SJSA1 (cell line): ENCODE data around the gene LIPA. TPM values are rescaled to one million over a fixed set of nuclear protein-coding genes. Genes with fewer than 3 reads are reported as not detected.
A peak's percentile ranks its signal among the peaks of the same experiment; 100 is the strongest.
"Not testable (repeated sequence)": the region's sequence is repeated elsewhere in the genome, so short reads cannot be mapped to it uniquely, and the experiment has no call there.

ENCODE experiments used
- DNase-seq, 2 experiments: peaks; one replicate each; pipeline ENCODE4 v3.0.0-alpha.2; 2015 to 2020; ENCODE audit warnings: low spot score in 2 of 2, low read depth in 1 of 2
- H3K27ac ChIP-seq: fragments of 250-450 bp; sonication (Bioruptor Pico); 2 replicates; pipeline ENCODE4 v1.5.1; 2020; ENCODE audit warnings: mild to moderate bottlenecking, moderate library complexity
- H3K27me3 ChIP-seq: fragments of 250-450 bp; sonication (Bioruptor Pico); replicated peaks from 2 replicates; pipeline ENCODE4 v1.5.1; 2020; ENCODE audit warnings: mild to moderate bottlenecking, moderate library complexity
- H3K36me3 ChIP-seq: fragments of 250-450 bp; sonication (Bioruptor Pico); 2 replicates; pipeline ENCODE4 v1.5.1; 2020; ENCODE audit warnings: mild to moderate bottlenecking
- H3K4me1 ChIP-seq: fragments of 250-450 bp; sonication (Bioruptor Pico); replicated peaks from 2 replicates; pipeline ENCODE4 v1.6.1; 2021; ENCODE audit warnings: mild to moderate bottlenecking
- H3K4me3 ChIP-seq: fragments of 250-450 bp; sonication (Bioruptor Pico); 2 replicates; pipeline ENCODE4 v1.5.1; 2020; ENCODE audit warnings: mild to moderate bottlenecking
- H3K9me3 ChIP-seq: fragments of 250-450 bp; sonication (Bioruptor Pico); replicated peaks from 2 replicates; pipeline ENCODE4 v1.5.1; 2020; ENCODE audit warnings: mild to moderate bottlenecking
- total RNA-seq: library from RNA; depleted of rRNA; stranded (reverse); fragments of >200 nt; shearing (Covaris generic); gene quantifications from 2 replicates; pipeline ENCODE4 v1.2.3, GENCODE V29; 2014

Gene LIPA
- total RNA-seq, 1 experiment from 2014 or later, result 55.8 TPM

DNA sequence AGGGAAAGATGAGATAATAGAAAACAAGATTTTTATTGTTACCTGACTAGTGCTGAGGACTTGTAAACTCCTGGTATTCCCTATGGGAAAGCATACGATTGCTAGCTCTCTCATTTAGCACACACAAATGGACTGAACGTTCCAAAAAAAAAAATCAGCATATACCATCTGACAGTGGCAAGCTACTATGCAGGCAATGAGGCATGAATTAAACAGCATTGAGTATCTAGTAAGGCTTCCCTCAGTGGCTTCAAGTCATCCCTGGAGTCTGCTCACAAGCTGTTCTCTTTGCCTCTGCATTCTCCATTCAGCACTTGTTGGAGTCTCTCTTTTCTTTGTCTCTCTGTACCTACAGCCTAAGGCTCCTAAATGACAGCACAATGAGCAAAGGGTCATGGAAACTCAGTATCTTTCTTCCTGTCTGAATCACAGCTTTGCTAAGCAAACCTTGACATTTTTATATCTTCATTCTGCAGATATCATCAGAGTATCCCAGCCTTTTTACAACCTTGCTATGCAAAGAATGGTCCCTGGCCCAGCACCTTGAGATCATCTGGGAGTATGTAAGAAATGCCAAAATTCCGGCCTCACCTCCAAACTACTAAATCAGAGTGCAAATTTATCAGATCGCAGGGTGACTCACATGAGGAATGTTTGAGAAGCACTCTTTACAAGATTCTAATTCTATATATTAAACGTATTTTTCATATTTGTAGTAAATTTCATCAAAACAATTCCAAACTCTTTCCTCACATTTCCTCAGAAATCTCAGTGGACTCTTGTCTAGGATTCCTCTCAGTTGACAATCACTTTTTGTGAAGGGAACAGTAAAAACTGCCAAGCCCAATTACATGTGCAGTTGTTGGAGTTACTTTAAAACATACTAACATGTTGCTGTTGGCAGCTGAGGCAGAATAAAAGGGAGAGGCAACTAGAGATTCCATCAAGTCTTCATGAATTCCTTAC is 10.8 kb upstream of the LIPA start:
- H3K27ac ChIP-seq, result no peak overlapping the region

DNA sequence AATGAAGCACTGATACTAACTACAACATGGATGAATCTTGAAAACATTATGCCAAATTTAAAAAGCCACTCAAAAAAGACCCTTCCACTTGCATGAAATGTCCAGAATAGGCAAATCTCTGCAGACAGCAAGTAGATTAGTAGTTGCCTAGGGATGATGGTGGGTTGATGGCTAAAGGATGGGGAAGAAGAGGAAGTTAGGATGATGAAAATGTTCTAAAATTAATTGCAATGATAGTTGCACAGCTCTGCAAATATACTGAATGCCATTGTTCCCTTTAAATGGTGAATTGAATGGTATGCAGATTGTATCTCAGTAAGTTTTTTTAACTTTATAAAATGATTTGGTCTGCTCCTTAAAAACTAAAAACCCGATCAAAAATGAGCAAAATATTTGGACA is 7.3 kb upstream of the LIPA start:
- H3K4me1 ChIP-seq, result peaks cover 10% of the 10 kb centered on the region
- no peak for DNase-seq
- H3K4me3 ChIP-seq, result no peak overlapping the region
- H3K27ac ChIP-seq, result no peak overlapping the region
- no peaks in the 10 kb centered on the region for H3K36me3 ChIP-seq
- no peaks in the 10 kb centered on the region for H3K9me3 ChIP-seq
- H3K27me3 ChIP-seq, result 0 out of 2 replicates have a peak, but pooled peaks cover 2% of the 10 kb centered on the region

More for the DNA sequence above, 10.8 kb upstream of the LIPA start:
- no peak overlapping the region for H3K4me3 ChIP-seq
- no peak for DNase-seq
- H3K36me3 ChIP-seq, result no peaks in the 10 kb centered on the region
- H3K9me3 ChIP-seq, result no peaks in the 10 kb centered on the region
- 0 out of 2 replicates have a peak, but pooled peaks cover 2% of the 10 kb centered on the region for H3K27me3 ChIP-seq
- H3K4me1 ChIP-seq, result peaks cover 10% of the 10 kb centered on the region

DNA sequence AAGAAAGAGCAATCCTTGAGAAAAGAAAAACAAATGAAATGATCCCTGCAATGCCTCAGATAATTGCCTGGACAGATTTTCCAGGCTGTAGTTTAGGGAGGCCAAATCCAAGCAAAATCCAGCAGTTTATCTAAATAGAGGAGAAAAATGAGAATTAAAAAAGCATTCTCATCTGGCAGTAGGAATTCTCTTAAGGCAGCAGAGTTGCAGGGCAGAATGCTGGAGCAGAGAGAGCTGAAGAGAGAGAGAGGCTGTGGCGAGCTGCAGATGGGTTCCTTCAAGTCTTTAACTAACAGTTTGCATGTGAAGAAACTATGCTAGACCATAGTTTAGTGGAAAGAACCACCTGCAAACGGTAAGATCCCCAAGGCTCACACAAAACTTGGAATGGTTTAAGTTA is 6.0 kb upstream of the LIPA start:
- Histone ChIP-seq H3K36me3 (no peaks in the 10 kb centered on the region), H3K9me3 (no peaks in the 10 kb centered on the region), H3K4me1 (peaks cover 10% of the 10 kb centered on the region), H3K27ac (no peak overlapping the region), H3K4me3 (no peak overlapping the region), H3K27me3 (0 out of 2 replicates have a peak, but pooled peaks cover 2% of the 10 kb centered on the region)
- no peak for DNase-seq

DNA sequence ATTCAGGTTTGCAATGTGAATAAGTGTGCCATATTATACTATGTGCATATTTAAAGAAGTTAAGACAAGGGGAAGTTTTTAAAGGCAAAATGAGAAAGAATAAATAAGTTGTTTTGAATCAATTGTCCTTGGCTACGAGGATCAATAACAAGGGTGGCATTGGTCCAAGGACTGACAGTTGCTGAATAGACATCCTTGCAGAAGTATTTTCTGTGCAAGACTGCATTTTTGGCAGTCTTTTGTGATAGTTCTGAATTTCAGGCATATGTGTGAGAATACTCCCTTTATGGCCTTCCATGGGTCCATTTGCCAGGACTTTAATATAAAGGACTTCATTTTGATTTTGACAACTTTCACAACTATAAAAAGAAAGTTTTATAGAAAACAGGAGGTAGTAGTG is 5.4 kb upstream of the LIPA start:
- H3K4me3 ChIP-seq, result no peak overlapping the region
- H3K4me1 ChIP-seq, result peaks cover 5% of the 10 kb centered on the region
- no peak for DNase-seq
- H3K36me3 ChIP-seq, result no peaks in the 10 kb centered on the region
- 0 out of 2 replicates have a peak, but pooled peaks cover 2% of the 10 kb centered on the region for H3K27me3 ChIP-seq
- no peaks in the 10 kb centered on the region for H3K9me3 ChIP-seq
- H3K27ac ChIP-seq, result no peak overlapping the region

DNA sequence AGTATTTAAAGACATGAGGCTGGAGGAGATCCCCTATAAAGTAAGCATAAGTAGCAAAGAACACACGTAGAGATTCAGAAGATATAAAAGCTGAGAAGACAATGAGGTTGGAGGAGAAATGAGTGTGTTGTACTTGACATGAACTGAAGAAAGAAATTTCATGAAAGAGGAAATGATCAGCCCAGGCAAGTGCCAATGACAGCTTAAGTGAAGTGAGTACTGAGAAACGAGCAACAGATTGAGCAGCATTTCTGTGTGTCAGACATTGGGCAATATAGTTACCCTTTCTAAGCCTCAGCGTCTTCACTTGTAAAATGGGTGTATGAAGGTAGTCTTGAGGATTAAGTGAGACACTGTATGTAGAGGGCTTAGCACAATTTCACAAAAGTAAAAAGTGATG is 4.8 kb upstream of the LIPA start:
- no peak overlapping the region for H3K27ac ChIP-seq
- H3K36me3 ChIP-seq, result no peaks in the 10 kb centered on the region; the same call in 1 of the 2 replicates
- 0 out of 2 replicates have a peak, but pooled peaks cover 2% of the 10 kb centered on the region for H3K27me3 ChIP-seq
- H3K4me3 ChIP-seq, result no peak overlapping the region
- DNase-seq, result no peak
- H3K4me1 ChIP-seq, result peaks cover 6% of the 10 kb centered on the region
- no peaks in the 10 kb centered on the region for H3K9me3 ChIP-seq

DNA sequence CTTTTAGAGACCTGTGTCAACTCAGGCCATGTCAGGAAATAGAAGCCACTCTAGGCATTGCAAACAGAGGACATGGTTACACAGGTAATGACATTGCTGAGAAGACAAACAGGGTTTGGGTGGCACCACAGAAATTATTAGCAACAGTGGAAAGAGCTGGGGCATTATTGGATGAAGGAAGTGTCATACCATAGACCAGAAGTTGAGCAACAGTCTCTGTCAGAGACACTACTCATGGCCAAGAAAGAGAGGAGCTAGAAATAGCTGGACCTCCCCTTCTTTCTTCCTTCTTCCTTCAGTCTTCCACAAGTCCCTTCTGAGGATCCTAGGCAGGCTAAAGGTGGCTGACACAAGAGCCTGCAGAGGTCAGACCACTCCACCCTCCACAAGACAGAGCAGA is 4.2 kb upstream of the LIPA start:
- no peaks in the 10 kb centered on the region; the same call in 1 of the 2 replicates for H3K36me3 ChIP-seq
- H3K4me3 ChIP-seq, result no peak overlapping the region
- H3K27me3 ChIP-seq, result 0 out of 2 replicates have a peak, but pooled peaks cover 2% of the 10 kb centered on the region
- peaks cover 10% of the 10 kb centered on the region for H3K4me1 ChIP-seq
- DNase-seq, result no peak
- no peaks in the 10 kb centered on the region for H3K9me3 ChIP-seq
- H3K27ac ChIP-seq, result no peak overlapping the region

DNA sequence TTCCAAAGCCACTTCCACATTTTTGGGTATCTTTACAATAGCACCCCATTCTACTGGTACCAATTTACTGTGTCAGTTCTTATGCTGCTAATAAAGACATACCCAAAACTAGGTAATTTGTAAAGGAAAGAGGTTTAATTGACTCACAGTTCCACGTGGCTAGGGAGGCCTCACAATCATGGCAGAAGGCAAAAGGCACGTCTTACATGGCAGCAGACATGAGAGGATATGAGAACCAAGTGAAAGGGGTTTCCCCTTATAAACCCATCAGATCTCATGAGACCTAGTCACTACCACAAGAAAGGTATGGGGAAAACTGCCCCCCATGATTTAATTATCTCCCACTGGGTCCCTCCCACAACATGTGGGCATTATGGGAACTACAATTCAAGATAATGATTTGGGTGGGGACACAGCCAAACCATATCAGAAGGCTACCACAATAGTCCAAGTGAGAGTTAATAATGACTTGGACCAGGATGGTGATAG is 3.6 kb upstream of the LIPA start:
- H3K27ac ChIP-seq, H3K27me3 ChIP-seq, DNase-seq, H3K4me3 ChIP-seq, H3K9me3 ChIP-seq, H3K4me1 ChIP-seq, H3K36me3 ChIP-seq: not testable (repeated sequence)

DNA sequence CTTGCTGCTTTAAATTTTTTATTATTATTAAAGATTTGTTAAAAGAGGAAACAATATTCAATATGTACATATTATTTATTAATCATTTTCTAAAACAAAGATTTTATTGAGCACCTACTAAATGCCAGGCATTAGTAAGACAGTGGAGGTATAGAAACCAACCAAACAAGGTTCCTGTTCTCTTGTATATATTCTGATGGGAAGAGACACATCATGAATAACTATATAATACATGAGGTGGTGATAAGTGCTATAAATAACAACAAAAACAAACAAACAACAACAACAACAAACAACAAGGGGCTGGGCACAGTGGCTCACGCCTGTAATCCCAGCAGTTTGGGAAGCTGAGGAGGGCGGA is 630 bp upstream of the LIPA start:
- no peaks in the 10 kb centered on the region for H3K27me3 ChIP-seq
- H3K36me3 ChIP-seq, result no peaks in the 10 kb centered on the region; the same call in 1 of the 2 replicates
- no peak overlapping the region; the same call in 1 of the 2 replicates for H3K4me3 ChIP-seq
- H3K9me3 ChIP-seq, result no peaks in the 10 kb centered on the region
- peaks cover 5% of the 10 kb centered on the region; the same call in 1 of the 2 replicates for H3K4me1 ChIP-seq
- H3K27ac ChIP-seq, result no peak overlapping the region
- DNase-seq, result no peak

DNA sequence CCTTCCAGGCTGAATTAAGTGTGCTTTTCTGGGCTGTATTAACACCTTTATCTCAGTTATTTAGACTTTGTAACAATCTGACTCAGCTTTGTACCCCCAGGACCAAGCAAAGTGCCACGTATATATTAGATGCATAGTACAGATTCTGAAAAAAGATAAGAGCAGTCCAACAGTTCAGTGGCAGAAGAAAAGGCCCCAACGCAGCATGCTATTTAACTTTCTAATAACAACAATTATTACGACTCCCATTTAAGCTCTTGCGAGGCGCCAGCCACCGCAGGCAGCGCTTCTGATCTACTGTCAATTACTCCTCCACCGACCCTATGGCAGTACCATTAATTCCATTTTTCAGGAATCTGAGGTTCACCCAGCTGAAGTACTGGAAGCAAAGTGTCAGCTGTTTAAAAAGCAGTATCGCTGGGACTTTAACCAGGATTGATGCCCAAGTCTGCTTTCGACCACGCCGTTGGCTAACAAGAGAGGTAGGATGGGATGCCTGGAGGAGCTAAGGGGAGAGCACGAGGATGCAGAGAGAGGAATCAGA is 638 bp downstream of the LIPA start:
- Histone ChIP-seq H3K4me3 (peak overlapping the region; percentile 80), H3K27me3 (no peaks in the 10 kb centered on the region), H3K9me3 (no peaks in the 10 kb centered on the region), H3K36me3 (no peaks in the 10 kb centered on the region; the same call in 1 of the 2 replicates), H3K27ac (no peak overlapping the region), H3K4me1 (peaks cover 5% of the 10 kb centered on the region; the same call in 1 of the 2 replicates)
- DNase-seq, result peak in 1 of 2 experiments; percentile 3

DNA sequence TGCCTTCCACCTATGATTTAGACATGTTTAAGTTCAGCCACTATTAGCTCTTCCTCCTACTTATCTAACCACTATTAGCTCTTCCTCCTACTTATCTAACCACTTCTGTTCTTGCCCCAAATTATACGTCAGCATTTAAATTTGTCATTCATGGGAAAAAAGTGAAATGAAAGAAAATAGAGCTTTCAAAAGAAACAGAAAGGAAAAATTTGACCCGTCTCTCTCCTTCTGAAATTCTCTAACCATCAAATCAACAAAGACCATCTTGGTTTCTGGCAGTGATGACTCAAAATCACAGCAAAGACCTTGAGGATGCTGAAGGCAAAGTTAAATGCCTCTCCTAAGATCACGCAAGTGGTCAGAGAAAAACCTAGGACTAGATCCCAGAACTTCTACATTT is 2.6 kb downstream of the LIPA start:
- Histone ChIP-seq H3K27me3 (no peaks in the 10 kb centered on the region), H3K9me3 (no peaks in the 10 kb centered on the region), H3K27ac (no peak overlapping the region), H3K4me1 (peaks cover 5% of the 10 kb centered on the region; the same call in 1 of the 2 replicates), H3K36me3 (no peaks in the 10 kb centered on the region; the same call in 1 of the 2 replicates), H3K4me3 (no peak overlapping the region)
- DNase-seq, result no peak

DNA sequence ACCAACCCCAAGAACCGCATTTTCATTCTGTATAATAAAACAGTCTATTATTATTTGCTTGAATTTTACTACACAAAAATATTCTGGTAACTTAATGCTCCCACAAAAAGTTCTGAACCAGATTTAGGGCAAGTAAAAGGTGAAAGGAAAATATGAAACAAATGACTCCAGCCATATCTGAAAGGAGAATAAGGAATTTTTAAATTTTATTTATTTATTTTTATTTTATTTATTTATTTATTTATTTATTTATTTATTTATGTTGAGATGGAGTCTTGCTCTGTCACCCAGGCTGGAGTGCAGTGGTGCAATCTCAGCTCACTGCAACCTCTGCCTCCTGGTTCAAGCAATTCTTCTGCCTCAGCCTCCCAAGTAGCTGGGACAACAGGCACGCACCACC is 4.0 kb downstream of the LIPA start:
- not testable (repeated sequence) for H3K36me3 ChIP-seq, DNase-seq, H3K4me3 ChIP-seq, H3K27me3 ChIP-seq, H3K9me3 ChIP-seq, H3K27ac ChIP-seq
- H3K4me1 ChIP-seq, result peaks cover 12% of the 10 kb centered on the region

DNA sequence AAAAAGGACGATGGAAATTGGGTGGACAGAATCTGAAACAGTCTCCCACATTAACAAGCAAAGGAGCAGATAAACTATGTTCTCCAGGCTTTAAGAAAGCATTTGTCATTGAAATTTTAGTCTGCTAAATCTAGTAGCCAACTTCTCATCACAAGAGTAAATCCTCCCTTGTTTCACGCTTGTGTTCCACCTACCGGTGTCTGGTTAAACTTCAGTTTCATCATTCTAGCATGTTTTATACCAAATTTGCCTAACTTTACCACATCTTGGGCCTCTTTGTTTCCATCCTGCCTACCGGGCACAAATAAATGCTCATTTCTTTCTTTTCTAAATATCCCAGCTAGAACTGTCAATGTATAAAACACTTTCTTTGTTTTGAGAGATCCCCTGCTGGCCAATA is 5.8 kb downstream of the LIPA start:
- H3K4me1 ChIP-seq, result peaks cover 13% of the 10 kb centered on the region
- H3K27me3 ChIP-seq, result no peaks in the 10 kb centered on the region
- no peak overlapping the region for H3K4me3 ChIP-seq
- H3K36me3 ChIP-seq, result no peaks in the 10 kb centered on the region
- H3K27ac ChIP-seq, result no peak overlapping the region
- DNase-seq, result no peak
- H3K9me3 ChIP-seq, result no peaks in the 10 kb centered on the region

DNA sequence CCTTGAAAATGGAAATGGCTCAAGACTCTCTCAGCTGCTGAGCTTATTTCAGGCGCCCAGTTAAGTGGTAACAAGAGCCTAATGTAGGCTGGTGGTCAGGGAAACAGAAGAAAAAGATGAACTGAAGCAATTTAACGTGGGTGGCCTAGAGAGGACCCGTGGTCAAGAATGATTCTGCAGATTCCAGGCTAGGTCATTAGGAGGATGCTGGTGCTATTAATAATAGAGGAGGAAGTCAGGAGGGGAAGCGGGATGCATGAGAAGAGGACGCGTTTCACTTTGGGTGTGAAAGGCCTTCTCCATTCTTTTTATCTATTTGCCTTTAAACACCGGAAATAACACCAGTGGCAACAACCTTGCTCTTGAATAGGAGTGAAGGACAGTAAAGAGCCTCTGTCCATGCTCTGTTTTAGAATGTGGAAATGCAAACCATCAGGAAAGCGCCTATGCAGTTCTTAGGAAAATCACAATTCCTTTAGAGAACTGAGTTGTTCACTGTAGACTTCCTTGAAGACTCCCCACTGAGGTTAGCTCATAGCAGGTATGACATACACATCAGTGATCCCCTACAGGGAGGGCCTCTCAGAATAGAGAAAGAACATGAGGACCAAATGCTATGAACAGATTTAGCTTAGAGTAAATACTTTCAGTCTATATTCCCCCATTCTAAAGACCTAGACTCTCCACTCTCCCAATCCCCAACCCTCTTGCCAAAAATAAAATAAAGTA is 8.6 kb downstream of the LIPA start:
- no peaks in the 10 kb centered on the region for H3K36me3 ChIP-seq

More for the DNA sequence above, 8.6 kb downstream of the LIPA start:
- Histone ChIP-seq H3K27ac (peak overlapping the region; percentile 22), H3K4me3 (no peak overlapping the region), H3K27me3 (no peaks in the 10 kb centered on the region), H3K9me3 (no peaks in the 10 kb centered on the region), H3K4me1 (peaks cover 13% of the 10 kb centered on the region)
- peak in 1 of 2 experiments; percentile 55 for DNase-seq
